Effector CD8-positive, alpha-beta T cell (primary cell): ENCODE data around the gene GRK7.
"Not testable (repeated sequence)": the region's sequence is repeated elsewhere in the genome, so short reads cannot be mapped to it uniquely, and the experiment has no call there.

Experiments
- DNase-seq: peaks from one replicate; lab custom pipeline; 2025; lab: John Stamatoyannopoulos, UW

The GRK7 gene

GRCh38 chr3:141795276-141795675, 32.1 kb downstream of the GRK7 start:
- DNase-seq = no peak

GRCh38 chr3:141795741-141796080, 32.5 kb downstream of the GRK7 start:
- DNase-seq = no peak

GRCh38 chr3:141796081-141796888, 33.1 kb downstream of the GRK7 start:
- peak; percentile 15 for DNase-seq

GRCh38 chr3:141796889-141797781, 33.9 kb downstream of the GRK7 start:
- no peak for DNase-seq

GRCh38 chr3:141797819-141798447, 34.7 kb downstream of the GRK7 start:
- no peak for DNase-seq

- no peak for DNase-seq
Observed at GRCh38 chr3:141798448-141798845, 35.2 kb downstream of the GRK7 start.

GRCh38 chr3:141802316-141803077, 39.3 kb downstream of the GRK7 start:
- no peak for DNase-seq

GRCh38 chr3:141803538-141803937, 40.3 kb downstream of the GRK7 start:
- DNase-seq = not testable (repeated sequence)

GRCh38 chr3:141804447-141804777, 41.2 kb downstream of the GRK7 start:
- no peak for DNase-seq

GRCh38 chr3:141804778-141805639, 41.8 kb downstream of the GRK7 start:
- DNase-seq = no peak

- DNase-seq = no peak
Observed at GRCh38 chr3:141807277-141808033, 44.2 kb downstream of the GRK7 start.

- DNase-seq = no peak
Observed at GRCh38 chr3:141808586-141808985, 45.4 kb downstream of the GRK7 start.

GRCh38 chr3:141810161-141810560, 47.0 kb downstream of the GRK7 start:
- no peak for DNase-seq

- DNase-seq = no peak
Observed at GRCh38 chr3:141811348-141811747, 48.1 kb downstream of the GRK7 start.

GRCh38 chr3:141812084-141812483, 48.9 kb downstream of the GRK7 start:
- no peak for DNase-seq

GRCh38 chr3:141812586-141812985, 49.4 kb downstream of the GRK7 start:
- DNase-seq = no peak
